Activated CD8-positive, alpha-beta memory T cell treated with anti-CD3 and anti-CD28 coated beads for 36 hours (primary cell): Measurements from ENCODE around the gene DBT. TPM values are rescaled to one million over a fixed set of nuclear protein-coding genes. Genes with fewer than 3 reads are reported as not detected.

Source experiments
- CTCF ChIA-PET: fragments of 350-600 bp; sonication (Branson Sonifier 250); formaldehyde crosslinking; loops from one replicate; lab custom pipeline; 2021; ENCODE audit warnings: antibody characterized with exemption; lab: Charles Lee
- POLR2A ChIA-PET: fragments of 350-600 bp; sonication (Branson Sonifier 250); formaldehyde crosslinking; loops from one replicate; lab custom pipeline; 2021; ENCODE audit warnings: antibody characterized with exemption; lab: Charles Lee
- total RNA-seq, 2 experiments: library from RNA; stranded (reverse); gene quantifications; one replicate each; pipeline ENCODE4 v1.2.3, GENCODE V29; 2021

The DBT gene
- total RNA-seq, 2 experiments from 2014 or later, result 12.1 to 13.4 TPM

GRCh38 chr1:100146958-100147357 lies 102.7 kb downstream of the DBT start:
- ChIA-PET POLR2A (no interaction called here), CTCF (interaction anchor here (0.7 kb wide), 1 partner anchor 24 kb away, joined by 3 read pairs; no protein-coding TSS in a partner anchor)

GRCh38 chr1:100145116-100145515 lies 104.5 kb downstream of the DBT start:
- CTCF ChIA-PET, result no interaction called here
- POLR2A ChIA-PET, result no interaction called here

DNA sequence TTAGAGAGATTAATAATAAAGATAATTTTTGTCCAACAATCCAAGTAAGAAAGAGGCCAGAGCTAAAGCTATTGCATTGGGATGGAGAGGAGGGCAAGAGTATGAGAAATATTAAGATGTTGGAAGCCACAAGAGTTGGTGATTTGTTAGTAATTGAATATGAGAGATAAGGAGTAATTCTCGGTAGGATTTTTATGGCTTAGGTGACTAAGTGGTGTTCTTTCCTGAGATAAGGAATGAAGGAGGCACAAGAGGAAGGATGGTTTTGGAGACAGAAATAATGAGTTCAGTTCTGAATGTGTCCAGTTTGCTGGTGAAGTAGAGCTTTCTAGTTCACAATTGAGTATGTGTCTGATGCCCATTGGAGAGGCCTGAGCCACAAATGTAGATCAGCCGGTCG lies 107.3 kb downstream of the DBT start:
- ChIA-PET CTCF (no interaction called here), POLR2A (no interaction called here)

GRCh38 chr1:100141192-100141591 lies 108.4 kb downstream of the DBT start:
- ChIA-PET CTCF (no interaction called here), POLR2A (no interaction called here)

- CTCF ChIA-PET, result no interaction called here
- POLR2A ChIA-PET, result no interaction called here
Measured at GRCh38 chr1:100137602-100138001, 112.0 kb downstream of the DBT start.

Other genes with a start within 250 kb of the DBT start
- gene SASS6, start 116.9 kb downstream of the DBT start, total RNA-seq, result 10 to 100 TPM; 13.5 to 14.4 TPM
- 10 to 100 TPM; 23.3 to 24.0 TPM for gene TRMT13, start 116.7 kb downstream of the DBT start, total RNA-seq
- under 1 TPM; 0.34 to 0.52 TPM for gene LRRC39, start 71.6 kb downstream of the DBT start, total RNA-seq
- gene RTCA, start 16.4 kb upstream of the DBT start, total RNA-seq, result 10 to 100 TPM; 62.5 to 63.5 TPM
- 10 to 100 TPM; 16.0 to 18.4 TPM for gene CDC14A, start 102.7 kb upstream of the DBT start, total RNA-seq